ENCODE data around the gene KCNJ5. TPM values are rescaled to one million over a fixed set of nuclear protein-coding genes. Genes with fewer than 3 reads are reported as not detected.

The KCNJ5 gene
- total RNA-seq, 1 experiment from 2014 or later: 0.17 TPM

GRCh38 chr11:128915149-128915521 lies 24.0 kb downstream of the KCNJ5 start:
- no peak for TF ChIP-seq EZH2 (IDR thresholded peaks at IDR 0.05)
- RAD21 ChIA-PET (ENCODE audit: low non-redundant PET in 1 of 2, low total read pairs in 2 of 2, uncharacterized antibody in 2 of 2, unreplicated experiment in 2 of 2): no interaction called here
- ATAC-seq (no peak), DNase-seq (ENCODE audit: low read depth, low spot score) (no peak)
- POLR2A ChIA-PET: no interaction called here
- H3K79me2 ChIP-seq (ENCODE audit: insufficient read depth, low read length): no peaks in the 10 kb centered on the region
- no peaks in the 10 kb centered on the region for H3K36me3 ChIP-seq (ENCODE audit: control insufficient read depth in 1 of 2, insufficient read depth in 2 of 2, low read length in 2 of 2)
- H2AFZ ChIP-seq (ENCODE audit: low read depth, low read length, poor library complexity, severe bottlenecking): no peak overlapping the region
- H3K9me3 ChIP-seq (ENCODE audit: control insufficient read depth in 1 of 2, insufficient read depth in 1 of 2, low read depth in 1 of 2, low read length in 2 of 2): no peaks in the 10 kb centered on the region
- no peaks in the 10 kb centered on the region for H3K27me3 ChIP-seq (ENCODE audit: insufficient read depth, low read length)
- BruUV-seq (replicated peaks): no TSS peak
- no peak overlapping the region for H3K4me3 ChIP-seq (replicated peaks in 1 of 2; ENCODE audit: low read depth in 1 of 2, low read length in 2 of 2)
- CTCF ChIA-PET: no interaction called here
- H4K20me1 ChIP-seq (ENCODE audit: insufficient read depth): no peaks in the 10 kb centered on the region
- no peak overlapping the region for H3K9ac ChIP-seq (ENCODE audit: low read length)
- H3K27ac ChIP-seq (ENCODE audit: low read depth, low read length): no peak overlapping the region
- no peaks in the 10 kb centered on the region for H3K4me1 ChIP-seq (ENCODE audit: control insufficient read depth in 1 of 2, insufficient read depth in 2 of 2, low read length in 2 of 2)
- intact Hi-C loops (cut with micrococcal nuclease): no loop called here
- no peaks in the 10 kb centered on the region for H3K9me2 ChIP-seq (ENCODE audit: insufficient read depth)
- H3K4me2 ChIP-seq (ENCODE audit: low read length): no peak overlapping the region

- no peaks in the 10 kb centered on the region for H3K9me2 ChIP-seq (ENCODE audit: insufficient read depth)
- ChIA-PET CTCF (no interaction called here), POLR2A (no interaction called here), RAD21 (ENCODE audit: low non-redundant PET in 1 of 2, low total read pairs in 2 of 2, uncharacterized antibody in 2 of 2, unreplicated experiment in 2 of 2) (no interaction called here)
- no peak for TF ChIP-seq EZH2 (IDR thresholded peaks at IDR 0.05)
- no peak overlapping the region for H3K4me3 ChIP-seq (replicated peaks in 1 of 2; ENCODE audit: low read depth in 1 of 2, low read length in 2 of 2)
- DNase-seq (ENCODE audit: low read depth, low spot score) (no peak), ATAC-seq (no peak)
- no peak overlapping the region for H3K9ac ChIP-seq (ENCODE audit: low read length)
- no peaks in the 10 kb centered on the region for H3K27me3 ChIP-seq (ENCODE audit: insufficient read depth, low read length)
- H3K79me2 ChIP-seq (ENCODE audit: insufficient read depth, low read length): no peaks in the 10 kb centered on the region
- H3K9me3 ChIP-seq (ENCODE audit: control insufficient read depth in 1 of 2, insufficient read depth in 1 of 2, low read depth in 1 of 2, low read length in 2 of 2): no peaks in the 10 kb centered on the region
- no TSS peak for BruUV-seq (replicated peaks)
- H3K4me2 ChIP-seq (ENCODE audit: low read length): no peak overlapping the region
- no peaks in the 10 kb centered on the region for H4K20me1 ChIP-seq (ENCODE audit: insufficient read depth)
- no peaks in the 10 kb centered on the region for H3K36me3 ChIP-seq (ENCODE audit: control insufficient read depth in 1 of 2, insufficient read depth in 2 of 2, low read length in 2 of 2)
- no peaks in the 10 kb centered on the region for H3K4me1 ChIP-seq (ENCODE audit: control insufficient read depth in 1 of 2, insufficient read depth in 2 of 2, low read length in 2 of 2)
- no peak overlapping the region for H2AFZ ChIP-seq (ENCODE audit: low read depth, low read length, poor library complexity, severe bottlenecking)
- intact Hi-C loops (cut with micrococcal nuclease): no loop called here
- H3K27ac ChIP-seq (ENCODE audit: low read depth, low read length): no peak overlapping the region
Measured at GRCh38 chr11:128916037-128916572, 24.9 kb downstream of the KCNJ5 start.

GRCh38 chr11:128916681-128917080 lies 25.5 kb downstream of the KCNJ5 start:
- BruUV-seq (replicated peaks): no TSS peak
- no peak overlapping the region for H3K27ac ChIP-seq (ENCODE audit: low read depth, low read length)
- TF ChIP-seq, protein P1, sequence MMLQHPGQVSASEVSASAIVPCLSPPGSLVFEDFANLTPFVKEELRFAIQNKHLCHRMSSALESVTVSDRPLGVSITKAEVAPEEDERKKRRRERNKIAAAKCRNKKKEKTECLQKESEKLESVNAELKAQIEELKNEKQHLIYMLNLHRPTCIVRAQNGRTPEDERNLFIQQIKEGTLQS (IDR thresholded peaks at IDR 0.05): no peak
- TF ChIP-seq TCF7L2 (IDR thresholded peaks at IDR 0.05; ENCODE audit: borderline replicate concordance, extremely low read depth, insufficient read depth, insufficient read length) (no peak), ELF1 (IDR thresholded peaks at IDR 0.05; ENCODE audit: borderline replicate concordance, low read depth) (no peak), POLR2A (IDR thresholded peaks at IDR 0.05; ENCODE audit: borderline replicate concordance, extremely low read depth, insufficient read depth, insufficient read length) (no peak), CEBPB (IDR thresholded peaks at IDR 0.05; ENCODE audit: low read depth) (no peak), SP1 (IDR thresholded peaks at IDR 0.05; ENCODE audit: low read depth) (no peak), ZFX (IDR thresholded peaks at IDR 0.05) (no peak), FOSL1 (IDR thresholded peaks at IDR 0.05; ENCODE audit: low read depth) (no peak), ZNF274 (IDR thresholded peaks at IDR 0.05; ENCODE audit: low read depth, low read length) (no peak), EZH2 (IDR thresholded peaks at IDR 0.05) (no peak)
- TF ChIP-seq, protein P2, sequence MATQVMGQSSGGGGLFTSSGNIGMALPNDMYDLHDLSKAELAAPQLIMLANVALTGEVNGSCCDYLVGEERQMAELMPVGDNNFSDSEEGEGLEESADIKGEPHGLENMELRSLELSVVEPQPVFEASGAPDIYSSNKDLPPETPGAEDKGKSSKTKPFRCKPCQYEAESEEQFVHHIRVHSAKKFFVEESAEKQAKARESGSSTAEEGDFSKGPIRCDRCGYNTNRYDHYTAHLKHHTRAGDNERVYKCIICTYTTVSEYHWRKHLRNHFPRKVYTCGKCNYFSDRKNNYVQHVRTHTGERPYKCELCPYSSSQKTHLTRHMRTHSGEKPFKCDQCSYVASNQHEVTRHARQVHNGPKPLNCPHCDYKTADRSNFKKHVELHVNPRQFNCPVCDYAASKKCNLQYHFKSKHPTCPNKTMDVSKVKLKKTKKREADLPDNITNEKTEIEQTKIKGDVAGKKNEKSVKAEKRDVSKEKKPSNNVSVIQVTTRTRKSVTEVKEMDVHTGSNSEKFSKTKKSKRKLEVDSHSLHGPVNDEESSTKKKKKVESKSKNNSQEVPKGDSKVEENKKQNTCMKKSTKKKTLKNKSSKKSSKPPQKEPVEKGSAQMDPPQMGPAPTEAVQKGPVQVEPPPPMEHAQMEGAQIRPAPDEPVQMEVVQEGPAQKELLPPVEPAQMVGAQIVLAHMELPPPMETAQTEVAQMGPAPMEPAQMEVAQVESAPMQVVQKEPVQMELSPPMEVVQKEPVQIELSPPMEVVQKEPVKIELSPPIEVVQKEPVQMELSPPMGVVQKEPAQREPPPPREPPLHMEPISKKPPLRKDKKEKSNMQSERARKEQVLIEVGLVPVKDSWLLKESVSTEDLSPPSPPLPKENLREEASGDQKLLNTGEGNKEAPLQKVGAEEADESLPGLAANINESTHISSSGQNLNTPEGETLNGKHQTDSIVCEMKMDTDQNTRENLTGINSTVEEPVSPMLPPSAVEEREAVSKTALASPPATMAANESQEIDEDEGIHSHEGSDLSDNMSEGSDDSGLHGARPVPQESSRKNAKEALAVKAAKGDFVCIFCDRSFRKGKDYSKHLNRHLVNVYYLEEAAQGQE (IDR thresholded peaks at IDR 0.05; ENCODE audit: low read depth): no peak
- no peaks in the 10 kb centered on the region for H3K36me3 ChIP-seq (ENCODE audit: control insufficient read depth in 1 of 2, insufficient read depth in 2 of 2, low read length in 2 of 2)
- H3K4me2 ChIP-seq (ENCODE audit: low read length): no peak overlapping the region
- RAD21 ChIA-PET (ENCODE audit: low non-redundant PET in 1 of 2, low total read pairs in 2 of 2, uncharacterized antibody in 2 of 2, unreplicated experiment in 2 of 2): no interaction called here
- no peak overlapping the region for H3K9ac ChIP-seq (ENCODE audit: low read length)
- CTCF ChIA-PET: no interaction called here
- no peaks in the 10 kb centered on the region for H3K79me2 ChIP-seq (ENCODE audit: insufficient read depth, low read length)
- H3K9me3 ChIP-seq (ENCODE audit: control insufficient read depth in 1 of 2, insufficient read depth in 1 of 2, low read depth in 1 of 2, low read length in 2 of 2): no peaks in the 10 kb centered on the region
- no peak overlapping the region for H2AFZ ChIP-seq (ENCODE audit: low read depth, low read length, poor library complexity, severe bottlenecking)
- H3K27me3 ChIP-seq (ENCODE audit: insufficient read depth, low read length): no peaks in the 10 kb centered on the region
- intact Hi-C loops (cut with micrococcal nuclease): no loop called here
- H3K4me1 ChIP-seq (ENCODE audit: control insufficient read depth in 1 of 2, insufficient read depth in 2 of 2, low read length in 2 of 2): no peaks in the 10 kb centered on the region
- ATAC-seq (no peak), DNase-seq (ENCODE audit: low read depth, low spot score) (no peak)
- H3K9me2 ChIP-seq (ENCODE audit: insufficient read depth): no peaks in the 10 kb centered on the region
- POLR2A ChIA-PET: no interaction called here
- no peak overlapping the region for H3K4me3 ChIP-seq (replicated peaks in 1 of 2; ENCODE audit: low read depth in 1 of 2, low read length in 2 of 2)
- no peaks in the 10 kb centered on the region for H4K20me1 ChIP-seq (ENCODE audit: insufficient read depth)
